T-helper 22 cell (primary cell): ENCODE data around the gene CAB39.

Source experiments
- DNase-seq: peaks from one replicate; pipeline ENCODE4 v3.0.0-alpha.2; 2020; ENCODE audit warnings: low read depth

Gene CAB39

GRCh38 chr2:230863442-230864121, 150.9 kb downstream of the CAB39 start:
- DNase-seq = no peak

GRCh38 chr2:230864122-230864604, 151.5 kb downstream of the CAB39 start:
- DNase-seq = no peak

GRCh38 chr2:230864605-230865306, 152.1 kb downstream of the CAB39 start, which contains the start of gene ITM2C:
ITM2C (plus strand) TSS chr2:230864942; CDS start chr2:230865026, 84 bp downstream.
- DNase-seq = peak; percentile 68

- DNase-seq = no peak
Observed at GRCh38 chr2:230865307-230865765, 152.7 kb downstream of the CAB39 start.

- DNase-seq = no peak
Observed at GRCh38 chr2:230865766-230866755, 153.4 kb downstream of the CAB39 start.

- peak; percentile 54 for DNase-seq
Observed at GRCh38 chr2:230866756-230867523, 154.3 kb downstream of the CAB39 start.

- no peak for DNase-seq
Observed at GRCh38 chr2:230868161-230868946, 155.7 kb downstream of the CAB39 start.

- no peak for DNase-seq
Observed at GRCh38 chr2:230868947-230869913, 156.6 kb downstream of the CAB39 start.

- no peak for DNase-seq
Observed at GRCh38 chr2:230869914-230870543, 157.4 kb downstream of the CAB39 start.
